Measurements from ENCODE around the gene RAB6A.
"Not testable (repeated sequence)": the region's sequence is repeated elsewhere in the genome, so short reads cannot be mapped to it uniquely, and the experiment has no call there.

Gene RAB6A

DNA sequence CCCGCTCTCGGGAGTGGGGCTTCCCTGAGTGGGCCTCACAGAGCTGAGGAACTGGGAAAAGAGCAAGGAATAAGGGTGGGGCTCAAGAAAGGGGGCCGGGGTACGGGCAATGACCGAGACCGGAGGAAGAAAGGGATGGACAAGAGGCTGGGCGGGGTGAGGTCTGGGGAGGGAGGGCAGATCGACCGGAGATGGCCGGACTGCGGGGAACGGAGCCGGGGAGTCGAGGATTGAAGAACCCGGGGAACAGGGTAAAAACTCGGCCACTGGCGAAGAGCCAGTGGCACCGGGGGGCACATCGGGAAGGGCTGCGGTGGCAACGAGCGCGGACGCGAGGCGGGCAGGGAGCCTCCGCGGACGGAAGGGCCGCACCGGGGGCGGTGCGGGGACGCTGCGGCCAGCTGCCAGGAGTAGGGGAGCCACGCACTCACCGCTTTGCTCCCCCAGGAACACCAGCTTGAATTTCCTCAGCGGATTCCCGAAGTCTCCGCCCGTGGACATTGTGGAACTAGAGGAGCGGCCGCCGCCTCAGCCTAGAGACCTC lies 667 bp downstream of the RAB6A start:
- Histone ChIP-seq H3K27me3 (ENCODE audit: control insufficient read depth, insufficient read depth, low read length) (no peaks in the 10 kb centered on the region), H3K9me3 (replicated peaks; ENCODE audit: low read length) (no peaks in the 10 kb centered on the region), H3K9ac (ENCODE audit: low read depth, low read length) (peak overlapping the region; percentile 94), H3K4me2 (ENCODE audit: low read length) (peak overlapping the region; percentile 85), H3K4me1 (ENCODE audit: control insufficient read depth, insufficient read depth, low read length) (peaks cover 17% of the 10 kb centered on the region), H3K36me3 (ENCODE audit: insufficient read depth, low read length) (peaks cover 3% of the 10 kb centered on the region), H3K4me3 (ENCODE audit: low read length) (peak overlapping the region; percentile 90)

GRCh38 chr11:73759610-73760134 lies 1.2 kb downstream of the RAB6A start:
- peak overlapping the region; percentile 90 for H3K4me3 ChIP-seq (ENCODE audit: low read length)

GRCh38 chr11:73758451-73758850 lies 2.4 kb downstream of the RAB6A start:
- Histone ChIP-seq H3K4me1 (ENCODE audit: control insufficient read depth, insufficient read depth, low read length) (peaks cover 17% of the 10 kb centered on the region), H3K4me2 (ENCODE audit: low read length) (peak overlapping the region; percentile 85), H3K4me3 (ENCODE audit: low read length) (peak overlapping the region; percentile 90), H3K9me3 (replicated peaks; ENCODE audit: low read length) (no peaks in the 10 kb centered on the region), H3K36me3 (ENCODE audit: insufficient read depth, low read length) (peaks cover 3% of the 10 kb centered on the region), H3K27me3 (ENCODE audit: control insufficient read depth, insufficient read depth, low read length) (no peaks in the 10 kb centered on the region), H3K9ac (ENCODE audit: low read depth, low read length) (peak overlapping the region; percentile 94)

More at GRCh38 chr11:73759610-73760134, 1.2 kb downstream of the RAB6A start:
- Histone ChIP-seq H3K4me2 (ENCODE audit: low read length) (peak overlapping the region; percentile 85), H3K36me3 (ENCODE audit: insufficient read depth, low read length) (peaks cover 3% of the 10 kb centered on the region), H3K4me1 (ENCODE audit: control insufficient read depth, insufficient read depth, low read length) (peaks cover 17% of the 10 kb centered on the region), H3K9me3 (replicated peaks; ENCODE audit: low read length) (no peaks in the 10 kb centered on the region), H3K9ac (ENCODE audit: low read depth, low read length) (peak overlapping the region; percentile 94), H3K27me3 (ENCODE audit: control insufficient read depth, insufficient read depth, low read length) (no peaks in the 10 kb centered on the region)

DNA sequence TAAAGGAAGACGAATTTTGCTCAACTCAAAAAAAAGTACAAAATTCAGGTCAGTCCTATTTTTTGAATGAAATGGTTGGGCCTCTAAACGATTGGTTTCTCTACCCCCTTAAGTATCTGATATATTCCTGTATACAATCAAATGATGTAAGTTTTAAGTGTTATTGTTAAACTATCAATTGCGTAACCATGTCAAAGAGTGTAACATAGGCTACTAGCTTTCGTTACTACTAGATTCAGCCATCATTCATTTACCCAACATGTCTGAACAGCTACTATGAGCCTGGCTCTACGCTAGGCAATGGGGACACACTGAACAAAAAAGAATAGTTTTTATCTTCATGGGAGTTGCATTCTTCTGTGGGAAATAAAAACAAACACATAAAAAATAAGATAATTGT lies 3.3 kb downstream of the RAB6A start:
- H3K9ac ChIP-seq (ENCODE audit: low read depth, low read length): no peak overlapping the region
- H3K9me3 ChIP-seq (replicated peaks; ENCODE audit: low read length): no peaks in the 10 kb centered on the region
- H3K4me2 ChIP-seq (ENCODE audit: low read length): peak overlapping the region; percentile 85
- H3K4me3 ChIP-seq (ENCODE audit: low read length): peak overlapping the region; percentile 0
- peaks cover 3% of the 10 kb centered on the region for H3K36me3 ChIP-seq (ENCODE audit: insufficient read depth, low read length)
- H3K4me1 ChIP-seq (ENCODE audit: control insufficient read depth, insufficient read depth, low read length): peaks cover 21% of the 10 kb centered on the region
- no peaks in the 10 kb centered on the region for H3K27me3 ChIP-seq (ENCODE audit: control insufficient read depth, insufficient read depth, low read length)

DNA sequence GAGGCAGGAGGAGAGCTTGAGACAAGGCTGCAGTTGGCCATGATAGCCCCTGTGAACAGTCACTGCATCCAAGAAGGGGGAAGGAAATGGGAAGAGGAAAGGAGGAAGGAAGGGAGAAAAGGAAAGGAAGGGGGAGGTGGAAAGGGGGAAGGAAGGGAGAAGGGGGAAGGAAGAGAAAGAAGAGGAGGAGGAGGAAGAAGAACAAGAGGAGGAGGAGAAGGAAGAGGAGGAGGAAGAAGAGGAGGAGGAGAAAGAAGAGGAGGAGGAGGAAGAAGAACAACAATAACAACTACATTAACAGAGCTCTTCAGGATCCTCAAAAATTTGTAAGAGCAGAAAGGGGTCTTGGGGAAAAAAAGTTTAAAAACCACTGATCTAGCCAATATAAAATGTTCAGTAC lies 5.2 kb downstream of the RAB6A start:
- no peak overlapping the region for H3K4me3 ChIP-seq (ENCODE audit: low read length)
- H3K27me3 ChIP-seq (ENCODE audit: control insufficient read depth, insufficient read depth, low read length): no peaks in the 10 kb centered on the region
- H3K9me3 ChIP-seq (replicated peaks; ENCODE audit: low read length): no peaks in the 10 kb centered on the region
- peaks cover 3% of the 10 kb centered on the region for H3K36me3 ChIP-seq (ENCODE audit: insufficient read depth, low read length)
- H3K4me1 ChIP-seq (ENCODE audit: control insufficient read depth, insufficient read depth, low read length): peaks cover 31% of the 10 kb centered on the region
- no peak overlapping the region for H3K4me2 ChIP-seq (ENCODE audit: low read length)
- H3K9ac ChIP-seq (ENCODE audit: low read depth, low read length): no peak overlapping the region

DNA sequence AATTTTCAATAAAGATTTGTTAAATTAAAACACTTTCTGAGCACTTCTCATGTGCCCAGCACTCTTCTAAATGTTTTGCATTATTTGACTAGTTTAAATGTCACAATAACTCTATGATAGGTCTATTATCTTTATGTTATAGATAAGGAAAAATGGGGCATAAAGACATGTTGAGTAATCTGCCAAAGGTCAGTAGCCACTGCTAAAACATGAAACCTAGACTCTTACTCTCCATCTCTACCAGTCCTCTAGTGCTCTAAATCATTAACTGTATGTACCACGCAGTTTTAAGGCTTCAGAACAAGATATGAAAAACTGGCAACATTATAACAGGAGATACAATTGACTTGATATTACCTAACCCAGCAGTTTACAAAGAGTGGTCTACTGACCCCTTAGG lies 6.9 kb downstream of the RAB6A start:
- no peak overlapping the region for H3K9ac ChIP-seq (ENCODE audit: low read depth, low read length)
- peaks cover 31% of the 10 kb centered on the region for H3K4me1 ChIP-seq (ENCODE audit: control insufficient read depth, insufficient read depth, low read length)
- no peaks in the 10 kb centered on the region for H3K27me3 ChIP-seq (ENCODE audit: control insufficient read depth, insufficient read depth, low read length)
- no peak overlapping the region for H3K4me2 ChIP-seq (ENCODE audit: low read length)
- H3K4me3 ChIP-seq (ENCODE audit: low read length): no peak overlapping the region
- H3K9me3 ChIP-seq (replicated peaks; ENCODE audit: low read length): no peaks in the 10 kb centered on the region
- peaks cover 3% of the 10 kb centered on the region for H3K36me3 ChIP-seq (ENCODE audit: insufficient read depth, low read length)

DNA sequence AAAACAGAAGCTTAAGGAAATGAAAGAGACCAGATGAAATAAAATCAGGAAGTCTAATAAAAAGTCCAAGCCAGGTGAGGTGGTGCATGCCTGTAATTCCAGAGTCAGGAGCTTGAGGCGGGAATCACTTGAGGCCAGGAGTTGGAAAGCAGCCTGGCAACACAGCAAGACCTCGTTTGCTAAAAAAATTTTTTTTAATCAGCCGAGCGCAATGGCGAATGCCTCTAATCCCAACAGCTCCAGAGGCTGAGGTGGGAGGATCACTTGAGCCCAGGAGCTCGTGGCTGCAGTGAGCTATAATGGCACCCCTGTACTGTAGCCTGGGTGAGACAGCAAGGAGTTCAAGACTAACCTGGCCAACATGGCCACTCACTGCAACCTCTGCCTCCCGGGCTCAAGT lies 8.0 kb downstream of the RAB6A start:
- Histone ChIP-seq H3K36me3 (ENCODE audit: insufficient read depth, low read length) (peaks cover 3% of the 10 kb centered on the region), H3K9ac (ENCODE audit: low read depth, low read length) (no peak overlapping the region), H3K4me1 (ENCODE audit: control insufficient read depth, insufficient read depth, low read length) (peaks cover 21% of the 10 kb centered on the region), H3K4me3 (ENCODE audit: low read length) (no peak overlapping the region), H3K9me3 (replicated peaks; ENCODE audit: low read length) (no peaks in the 10 kb centered on the region), H3K27me3 (ENCODE audit: control insufficient read depth, insufficient read depth, low read length) (no peaks in the 10 kb centered on the region), H3K4me2 (ENCODE audit: low read length) (no peak overlapping the region)

DNA sequence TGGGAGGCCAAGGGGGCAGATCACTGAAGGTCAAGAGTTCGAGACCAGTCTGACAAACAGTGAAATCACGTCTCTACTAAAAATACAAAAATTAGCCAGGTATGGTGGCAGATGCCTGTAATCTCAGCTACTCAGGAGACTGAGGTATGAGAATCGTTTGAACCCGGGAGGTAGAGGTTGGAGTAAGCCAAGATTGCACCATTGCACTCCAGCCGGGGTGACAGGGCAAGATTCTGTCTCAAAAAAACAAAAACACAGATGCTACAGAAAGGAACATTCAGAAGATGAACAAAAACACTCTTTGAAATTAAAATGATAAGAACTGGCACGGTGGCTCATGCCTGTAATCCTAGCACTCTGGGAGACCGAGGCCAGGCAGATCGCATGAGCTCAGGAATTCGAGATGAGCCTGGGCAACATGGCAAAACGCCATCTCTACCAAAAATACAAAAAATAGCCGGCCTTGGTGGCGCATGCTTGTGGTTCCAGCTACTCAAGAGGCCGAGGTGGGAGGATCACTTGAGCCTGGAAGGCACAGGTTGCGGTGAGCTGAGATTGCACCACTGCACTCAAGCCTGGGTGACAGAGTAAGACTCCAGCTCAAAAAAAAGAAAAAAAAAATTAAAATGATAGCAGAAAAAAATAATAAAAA lies 8.5 kb downstream of the RAB6A start:
- Histone ChIP-seq H3K27me3 (ENCODE audit: control insufficient read depth, insufficient read depth, low read length) (no peaks in the 10 kb centered on the region), H3K36me3 (ENCODE audit: insufficient read depth, low read length) (no peaks in the 10 kb centered on the region), H3K9me3 (replicated peaks; ENCODE audit: low read length) (no peaks in the 10 kb centered on the region), H3K9ac (ENCODE audit: low read depth, low read length) (no peak overlapping the region), H3K4me3 (ENCODE audit: low read length) (no peak overlapping the region), H3K4me1 (ENCODE audit: control insufficient read depth, insufficient read depth, low read length) (peaks cover 16% of the 10 kb centered on the region), H3K4me2 (ENCODE audit: low read length) (peak overlapping the region; percentile 28)

- H3K4me2 ChIP-seq (ENCODE audit: low read length); H3K9ac ChIP-seq (ENCODE audit: low read depth, low read length); H3K9me3 ChIP-seq (replicated peaks; ENCODE audit: low read length); H3K4me3 ChIP-seq (ENCODE audit: low read length); H3K27me3 ChIP-seq (ENCODE audit: control insufficient read depth, insufficient read depth, low read length); H3K36me3 ChIP-seq (ENCODE audit: insufficient read depth, low read length): not testable (repeated sequence)
- H3K4me1 ChIP-seq (ENCODE audit: control insufficient read depth, insufficient read depth, low read length): peaks cover 14% of the 10 kb centered on the region
Observed at GRCh38 chr11:73750862-73751261, 10.0 kb downstream of the RAB6A start.

- no peak overlapping the region for H3K4me2 ChIP-seq (ENCODE audit: low read length)
- no peaks in the 10 kb centered on the region for H3K36me3 ChIP-seq (ENCODE audit: insufficient read depth, low read length)
- no peaks in the 10 kb centered on the region for H3K9me3 ChIP-seq (replicated peaks; ENCODE audit: low read length)
- no peaks in the 10 kb centered on the region for H3K27me3 ChIP-seq (ENCODE audit: control insufficient read depth, insufficient read depth, low read length)
- no peak overlapping the region for H3K9ac ChIP-seq (ENCODE audit: low read depth, low read length)
- peaks cover 14% of the 10 kb centered on the region for H3K4me1 ChIP-seq (ENCODE audit: control insufficient read depth, insufficient read depth, low read length)
- H3K4me3 ChIP-seq (ENCODE audit: low read length): no peak overlapping the region
Observed at GRCh38 chr11:73750228-73750627, 10.6 kb downstream of the RAB6A start.

DNA sequence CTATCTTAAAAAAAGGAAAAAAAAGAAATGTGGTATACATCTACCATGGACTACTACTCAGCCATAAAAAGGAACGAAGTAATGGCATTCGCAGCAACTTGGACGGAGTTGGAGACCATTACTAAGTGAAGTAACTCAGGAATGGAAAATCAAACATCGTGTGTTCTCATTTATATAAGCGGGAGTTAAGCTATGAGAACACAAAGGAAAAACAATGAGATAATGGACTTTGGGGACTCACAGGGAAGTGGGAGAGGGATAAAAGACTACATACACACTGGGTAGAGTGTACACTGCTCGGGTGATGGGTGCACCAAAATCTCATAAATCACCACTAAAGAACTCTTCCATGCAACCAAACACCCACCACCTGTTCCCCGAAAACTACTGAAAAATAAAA lies 11.8 kb downstream of the RAB6A start:
- H3K4me2 ChIP-seq (ENCODE audit: low read length): no peak overlapping the region
- peaks cover 14% of the 10 kb centered on the region for H3K4me1 ChIP-seq (ENCODE audit: control insufficient read depth, insufficient read depth, low read length)
- H3K4me3 ChIP-seq (ENCODE audit: low read length): no peak overlapping the region
- no peaks in the 10 kb centered on the region for H3K27me3 ChIP-seq (ENCODE audit: control insufficient read depth, insufficient read depth, low read length)
- H3K9ac ChIP-seq (ENCODE audit: low read depth, low read length): no peak overlapping the region
- no peaks in the 10 kb centered on the region for H3K36me3 ChIP-seq (ENCODE audit: insufficient read depth, low read length)
- no peaks in the 10 kb centered on the region for H3K9me3 ChIP-seq (replicated peaks; ENCODE audit: low read length)

DNA sequence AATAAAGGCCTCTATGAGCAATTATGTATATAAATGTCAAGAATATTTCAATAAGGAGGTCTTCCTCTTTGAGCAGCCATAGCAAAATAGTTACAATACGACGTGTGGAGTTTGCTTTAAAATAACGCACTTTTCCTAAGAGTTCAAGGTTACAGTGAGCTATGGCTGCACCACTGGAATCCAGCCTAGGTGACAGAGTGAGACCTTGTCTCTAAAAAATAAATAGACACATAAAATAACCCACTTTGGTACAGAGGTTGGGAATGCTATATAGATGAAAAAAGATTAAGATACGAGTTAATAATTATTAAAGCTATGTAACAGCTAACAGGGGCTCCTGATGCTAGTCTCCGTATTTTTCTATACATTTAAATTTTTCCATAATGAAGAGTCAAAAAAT lies 12.6 kb downstream of the RAB6A start:
- Histone ChIP-seq H3K9me3 (replicated peaks; ENCODE audit: low read length) (no peaks in the 10 kb centered on the region), H3K4me3 (ENCODE audit: low read length) (no peak overlapping the region), H3K27me3 (ENCODE audit: control insufficient read depth, insufficient read depth, low read length) (no peaks in the 10 kb centered on the region), H3K4me1 (ENCODE audit: control insufficient read depth, insufficient read depth, low read length) (peaks cover 14% of the 10 kb centered on the region), H3K36me3 (ENCODE audit: insufficient read depth, low read length) (no peaks in the 10 kb centered on the region), H3K9ac (ENCODE audit: low read depth, low read length) (no peak overlapping the region), H3K4me2 (ENCODE audit: low read length) (no peak overlapping the region)
